Measurements from ENCODE around the gene KRT76.

GRCh38 chr12:52769354-52769753, 7.8 kb downstream of the KRT76 start:
- TF ChIP-seq, protein P1, sequence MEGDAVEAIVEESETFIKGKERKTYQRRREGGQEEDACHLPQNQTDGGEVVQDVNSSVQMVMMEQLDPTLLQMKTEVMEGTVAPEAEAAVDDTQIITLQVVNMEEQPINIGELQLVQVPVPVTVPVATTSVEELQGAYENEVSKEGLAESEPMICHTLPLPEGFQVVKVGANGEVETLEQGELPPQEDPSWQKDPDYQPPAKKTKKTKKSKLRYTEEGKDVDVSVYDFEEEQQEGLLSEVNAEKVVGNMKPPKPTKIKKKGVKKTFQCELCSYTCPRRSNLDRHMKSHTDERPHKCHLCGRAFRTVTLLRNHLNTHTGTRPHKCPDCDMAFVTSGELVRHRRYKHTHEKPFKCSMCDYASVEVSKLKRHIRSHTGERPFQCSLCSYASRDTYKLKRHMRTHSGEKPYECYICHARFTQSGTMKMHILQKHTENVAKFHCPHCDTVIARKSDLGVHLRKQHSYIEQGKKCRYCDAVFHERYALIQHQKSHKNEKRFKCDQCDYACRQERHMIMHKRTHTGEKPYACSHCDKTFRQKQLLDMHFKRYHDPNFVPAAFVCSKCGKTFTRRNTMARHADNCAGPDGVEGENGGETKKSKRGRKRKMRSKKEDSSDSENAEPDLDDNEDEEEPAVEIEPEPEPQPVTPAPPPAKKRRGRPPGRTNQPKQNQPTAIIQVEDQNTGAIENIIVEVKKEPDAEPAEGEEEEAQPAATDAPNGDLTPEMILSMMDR (IDR thresholded peaks at IDR 0.05) = no peak
- TF ChIP-seq ZFX (IDR thresholded peaks at IDR 0.05; ENCODE audit: borderline replicate concordance) = no peak
